H1 (cell line): ENCODE data around the gene CACNG1. TPM values are rescaled to one million over a fixed set of nuclear protein-coding genes. Genes with fewer than 3 reads are reported as not detected.
"Not testable (repeated sequence)": the region's sequence is repeated elsewhere in the genome, so short reads cannot be mapped to it uniquely, and the experiment has no call there.

Source experiments
- CTCF ChIA-PET: fragments of 300-600 bp; sonication (Branson Sonifier 250); formaldehyde crosslinking; loops from one replicate; lab custom pipeline; 2021; ENCODE audit not compliant: partially characterized antibody; lab: Charles Lee
- POLR2A ChIA-PET: fragments of 300-600 bp; sonication (Branson Sonifier 250); formaldehyde crosslinking; loops from one replicate; lab custom pipeline; 2021; ENCODE audit warnings: inconsistent platforms; ENCODE audit not compliant: partially characterized antibody; lab: Charles Lee
- DNase-seq, 2 experiments: peaks; one replicate each; pipeline versions ENCODE4 v3.0.0 to v3.0.0-alpha.2; 2010 to 2022; ENCODE audit warnings: low spot score in 2 of 2, low read depth in 1 of 2, mixed read lengths in 1 of 2
- FAIRE-seq: peaks from 2 replicates; lab custom pipeline; 2011; peaks lifted over from hg19 to GRCh38; lab: Jason Lieb, UNC
- H2AFZ ChIP-seq: 2 replicates; pipeline ENCODE4 v1.8.1; 2012; ENCODE audit warnings: low read length, inconsistent platforms
- H2AK5ac ChIP-seq: 2 replicates; pipeline ENCODE4 v1.6.1; 2013; ENCODE audit warnings: low read depth, low read length
- H2BK120ac ChIP-seq: replicated peaks from 2 replicates; pipeline ENCODE3; 2013; ENCODE audit warnings: low read depth, low read length, inconsistent platforms
- H2BK12ac ChIP-seq: 2 replicates; pipeline ENCODE4 v1.6.1; 2013; ENCODE audit warnings: low read depth, low read length
- H2BK15ac ChIP-seq: 2 replicates; pipeline ENCODE4 v1.6.1; 2013; ENCODE audit warnings: low read length
- H2BK20ac ChIP-seq: 2 replicates; pipeline ENCODE4 v1.6.1; 2013; ENCODE audit warnings: low read length
- H2BK5ac ChIP-seq: 2 replicates; pipeline ENCODE4 v1.6.1; 2013; ENCODE audit warnings: low read depth, low read length
- H3K14ac ChIP-seq: 2 replicates; pipeline ENCODE4 v1.6.1; 2013; ENCODE audit warnings: inconsistent platforms; ENCODE audit not compliant: insufficient read length
- H3K18ac ChIP-seq: 2 replicates; pipeline ENCODE4 v1.6.1; 2013; ENCODE audit warnings: low read length; ENCODE audit errors: extremely low read depth
- H3K23ac ChIP-seq: 2 replicates; pipeline ENCODE4 v1.6.1; 2013; ENCODE audit warnings: inconsistent platforms; ENCODE audit not compliant: insufficient read length
- H3K23me2 ChIP-seq: 2 replicates; pipeline ENCODE4 v1.6.1; 2013; ENCODE audit warnings: low read depth, low read length
- H3K27ac ChIP-seq: 2 replicates; pipeline ENCODE4 v1.6.1; 2011; ENCODE audit warnings: low read depth, low read length, inconsistent platforms
- H3K27me3 ChIP-seq, 4 experiments: replicated peaks in 1 of 4; 1 replicate in 1 of 4; 2 replicates in 3 of 4; pipeline versions ENCODE4 v1.6.1 to v1.8.1; 2011 to 2013; ENCODE audit warnings: low read length in 3 of 4, mild to moderate bottlenecking in 3 of 4, inconsistent platforms in 2 of 4, mixed read lengths in 2 of 4, moderate library complexity in 1 of 4; ENCODE audit not compliant: control insufficient read depth in 3 of 4, insufficient read depth in 3 of 4; ENCODE audit errors: extremely low read depth in 1 of 4
- H3K36me3 ChIP-seq, 4 experiments: 2 replicates each; pipeline versions ENCODE4 v1.6.1 to v1.8.1; 2011 to 2013; ENCODE audit warnings: mild to moderate bottlenecking in 4 of 4, low read length in 3 of 4, moderate library complexity in 2 of 4, control low read depth in 1 of 4, inconsistent platforms in 1 of 4; ENCODE audit not compliant: insufficient read depth in 4 of 4, control insufficient read depth in 2 of 4
- H3K4ac ChIP-seq: replicated peaks from 2 replicates; pipeline ENCODE3; 2013; ENCODE audit warnings: low read length, low read depth, mixed read lengths, inconsistent platforms; ENCODE audit not compliant: insufficient read length
- H3K4me1 ChIP-seq, 4 experiments: replicated peaks in 1 of 4; 1 replicate in 1 of 4; 2 replicates in 3 of 4; pipeline versions ENCODE4 v1.6.1 to v1.8.1; 2011 to 2013; ENCODE audit warnings: low read length in 3 of 4, inconsistent platforms in 2 of 4, mixed read lengths in 1 of 4; ENCODE audit not compliant: insufficient read depth in 4 of 4, control insufficient read depth in 3 of 4
- H3K4me2 ChIP-seq, 2 experiments: 2 replicates each; pipeline versions ENCODE4 v1.6.1 to v1.8.1; 2011 to 2013; ENCODE audit warnings: low read depth in 2 of 2, low read length in 2 of 2, control low read depth in 1 of 2, inconsistent platforms in 1 of 2, mild to moderate bottlenecking in 1 of 2; ENCODE audit not compliant: insufficient read depth in 1 of 2
- H3K4me3 ChIP-seq, 4 experiments: fragments of 200-600, 300-600 bp in 1 of 4; sonication (generic), shearing (Covaris generic), sonication (Bioruptor Twin) in 1 of 4; 2 replicates each; pipeline versions ENCODE4 v1.5.1 to v1.8.1; 2011 to 2016; ENCODE audit warnings: low read length in 4 of 4, low read depth in 3 of 4, control low read depth in 2 of 4, inconsistent platforms in 2 of 4, mild to moderate bottlenecking in 2 of 4, mixed read lengths in 1 of 4, moderate library complexity in 1 of 4; ENCODE audit not compliant: insufficient read depth in 2 of 4; ENCODE audit errors: extremely low read depth in 1 of 4
- H3K56ac ChIP-seq: replicated peaks from 2 replicates; pipeline ENCODE3; 2013; ENCODE audit warnings: low read depth, mild to moderate bottlenecking, mixed read lengths, low read length, inconsistent platforms; ENCODE audit not compliant: insufficient read length
- H3K79me1 ChIP-seq: 2 replicates; pipeline ENCODE4 v1.6.1; 2013; ENCODE audit warnings: low read depth, low read length, control low read depth
- H3K79me2 ChIP-seq, 2 experiments: 2 replicates each; pipeline versions ENCODE4 v1.6.1 to v1.8.1; 2012 to 2013; ENCODE audit warnings: low read length in 2 of 2, mild to moderate bottlenecking in 2 of 2, inconsistent platforms in 1 of 2; ENCODE audit not compliant: insufficient read depth in 2 of 2, control insufficient read depth in 1 of 2
- H3K9ac ChIP-seq, 4 experiments: replicated peaks in 1 of 4; 1 replicate in 1 of 4; 2 replicates in 3 of 4; pipeline versions ENCODE4 v1.6.1 to v1.8.1; 2011 to 2013; ENCODE audit warnings: low read depth in 3 of 4, low read length in 3 of 4, control low read depth in 2 of 4, mild to moderate bottlenecking in 2 of 4, moderate library complexity in 2 of 4, inconsistent platforms in 1 of 4; ENCODE audit errors: extremely low read depth in 1 of 4
- H3K9me3 ChIP-seq, 2 experiments: 2 replicates each; pipeline versions ENCODE4 v1.6.1 to v1.8.1; 2012 to 2013; ENCODE audit warnings: mild to moderate bottlenecking in 2 of 2, moderate library complexity in 2 of 2, control low read depth in 1 of 2, inconsistent platforms in 1 of 2, low read depth in 1 of 2, low read length in 1 of 2, mixed read lengths in 1 of 2; ENCODE audit not compliant: insufficient read depth in 2 of 2
- H4K20me1 ChIP-seq, 2 experiments: replicated peaks in 1 of 2; 2 replicates each; pipeline versions ENCODE3 to v1.8.1; 2011 to 2013; ENCODE audit warnings: inconsistent platforms in 2 of 2, low read length in 2 of 2, mild to moderate bottlenecking in 1 of 2; ENCODE audit not compliant: insufficient read depth in 2 of 2, control insufficient read depth in 1 of 2
- H4K5ac ChIP-seq: 2 replicates; pipeline ENCODE4 v1.6.1; 2013; ENCODE audit warnings: low read length, low read depth, mixed read lengths, inconsistent platforms; ENCODE audit not compliant: insufficient read length
- H4K8ac ChIP-seq: 2 replicates; pipeline ENCODE4 v1.8.0; 2013; ENCODE audit warnings: mild to moderate bottlenecking, moderate library complexity, low read length, inconsistent platforms; ENCODE audit not compliant: insufficient read depth; ENCODE audit errors: extremely low read depth
- H4K91ac ChIP-seq: replicated peaks from 2 replicates; pipeline ENCODE3; 2013; ENCODE audit warnings: low read length, mixed read lengths, inconsistent platforms; ENCODE audit not compliant: insufficient read length
- WGBS, 2 experiments: shearing (Covaris generic) in 1 of 2; methylation state at CpG; one replicate each; pipeline versions ENCODE4 v1.1.6 to v1.1.7; 2013 to 2015; ENCODE audit warnings: low lambda C conversion rate in 2 of 2, mixed read lengths in 2 of 2, inconsistent platforms in 1 of 2, low coverage in 1 of 2, missing lambda C conversion rate in 1 of 2; ENCODE audit not compliant: insufficient replicate concordance in 2 of 2, insufficient coverage in 1 of 2, insufficient read length in 1 of 2; ENCODE audit errors: extremely low coverage in 1 of 2, missing lambda C conversion rate in 1 of 2; 5-methylcytosine and 5-hydroxymethylcytosine counted together
- polyA plus RNA-seq, 7 experiments: library from polyadenylated mRNA; depleted of rRNA in 3 of 7; stranded (reverse) in 5 of 7; unstranded in 2 of 7; fragments of >200 nt in 5 of 7; fragments of 200-250 nt in 2 of 7; gene quantifications; 1 replicate in 5 of 7; 2 replicates in 1 of 7; 4 replicates in 1 of 7; pipeline versions ENCODE4 v1.2.1 to v1.2.3, GENCODE V29; 2011 to 2013; ENCODE audit warnings: missing spikeins in 2 of 7, mixed read lengths in 2 of 7
- total RNA-seq: library from RNA; stranded (reverse); fragmentation: NEBNext Ultra II Directional; extraction: Animal tissue kit (Norgen Biotek cat#: 25700); gene quantifications from 2 replicates; pipeline ENCODE4 v1.2.1, GENCODE V29; 2021

Gene CACNG1
- total and polyA plus RNA-seq, 2 of the 8 experiments (the other 6 are each of a cell fraction or from before 2014, with no cell fraction given) = not detected

GRCh38 chr17:67104641-67105040 is 60.3 kb downstream of the CACNG1 start:
- H3K23me2 ChIP-seq, H3K14ac ChIP-seq, H4K91ac ChIP-seq, H3K79me2 ChIP-seq, H2BK15ac ChIP-seq, H3K27ac ChIP-seq, H3K4me2 ChIP-seq, H4K20me1 ChIP-seq, H2BK20ac ChIP-seq, POLR2A ChIA-PET, H3K79me1 ChIP-seq, H3K9me3 ChIP-seq, H3K9ac ChIP-seq, H3K4me3 ChIP-seq, H3K23ac ChIP-seq, H4K8ac ChIP-seq, H2BK120ac ChIP-seq, H4K5ac ChIP-seq, H2BK12ac ChIP-seq, FAIRE-seq, H3K4ac ChIP-seq, H3K18ac ChIP-seq, H2BK5ac ChIP-seq, DNase-seq, H2AK5ac ChIP-seq, H3K56ac ChIP-seq, H2AFZ ChIP-seq, H3K27me3 ChIP-seq, H3K4me1 ChIP-seq: not testable (repeated sequence)
- H3K36me3 ChIP-seq = peaks cover 5 to 37% (median 13%) of the 10 kb centered on the region in 4 experiments; a peak in 7 of 8 replicates
- CTCF ChIA-PET = interaction anchor here (0.7 kb wide), 1 partner anchor 24 kb away, joined by 3 read pairs; no protein-coding TSS in a partner anchor
- 95% methylated on average over 7 of the region's 7 CpGs; no CpG with 5 or more reads in 1 of the 2 experiments for WGBS, 2 experiments
